GM21423 (cell line): ENCODE results near the gene PRSS22.

Experiments
- ATAC-seq: cut with Tn5 transposase; IDR thresholded peaks from one replicate; pipeline ENCODE4 v1.9.1; 2021; ENCODE audit warnings: mild to moderate bottlenecking, moderate library complexity; ENCODE audit not compliant: unreplicated experiment

The PRSS22 gene

GRCh38 chr16:2829501-2830354, 28.2 kb downstream of the PRSS22 start, which contains the start of gene ZG16B:
TSS of gene ZG16B (plus strand) at chr16:2830303. CDS start at chr16:2830442, 139 bp downstream.
- no peak for ATAC-seq

GRCh38 chr16:2828876-2829430, 29.0 kb downstream of the PRSS22 start:
- ATAC-seq = no peak

GRCh38 chr16:2828521-2828840, 29.5 kb downstream of the PRSS22 start:
- ATAC-seq = no peak

- ATAC-seq = no peak
Measured at GRCh38 chr16:2827831-2828520, 30.0 kb downstream of the PRSS22 start.

- ATAC-seq = no peak
Measured at GRCh38 chr16:2827374-2827791, 30.6 kb downstream of the PRSS22 start.

GRCh38 chr16:2826591-2827373, 31.2 kb downstream of the PRSS22 start:
- ATAC-seq = no peak

DNA sequence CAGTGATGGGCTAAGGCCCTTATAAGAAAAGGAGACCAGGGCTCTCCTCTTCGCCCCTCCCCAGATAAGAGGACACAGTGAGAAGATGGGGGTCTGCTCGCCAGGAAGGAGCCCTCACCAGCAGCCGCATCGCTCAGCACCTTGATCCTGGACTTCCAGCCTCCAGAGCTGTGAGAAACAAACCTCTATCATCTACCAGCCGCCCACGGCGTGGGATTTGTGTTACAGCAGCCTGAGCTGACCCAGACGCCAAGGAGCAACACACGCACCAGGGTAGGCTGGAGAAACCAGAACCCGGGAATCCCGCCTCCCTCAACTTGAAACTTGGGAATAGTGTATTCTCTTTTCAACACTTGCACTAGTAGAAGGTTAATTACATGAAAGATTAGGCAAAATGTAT, 32.1 kb downstream of the PRSS22 start:
- ATAC-seq = no peak

- no peak for ATAC-seq
Measured at GRCh38 chr16:2825049-2825742, 32.8 kb downstream of the PRSS22 start.

- ATAC-seq = no peak
Measured at GRCh38 chr16:2824626-2825025, 33.3 kb downstream of the PRSS22 start.

DNA sequence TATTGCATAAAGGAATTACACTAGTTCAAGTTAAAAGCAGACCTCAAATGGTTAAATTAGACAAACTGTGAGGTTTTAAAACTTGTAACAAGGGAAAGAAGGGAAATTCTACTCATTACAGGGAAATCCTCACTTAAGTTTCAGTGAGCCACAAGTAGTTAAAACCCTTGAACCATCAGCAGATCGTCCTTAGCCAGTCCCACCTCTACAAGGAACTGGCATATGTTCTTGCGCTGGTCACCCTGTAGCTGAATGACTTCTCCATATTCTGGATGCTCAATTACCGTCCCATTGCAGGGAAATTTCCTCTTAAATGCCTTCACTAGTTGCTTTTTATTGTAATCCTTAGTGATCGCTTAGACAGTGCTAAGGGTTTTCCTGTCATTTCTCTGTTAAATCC, 35.5 kb downstream of the PRSS22 start:
- ATAC-seq = no peak

DNA sequence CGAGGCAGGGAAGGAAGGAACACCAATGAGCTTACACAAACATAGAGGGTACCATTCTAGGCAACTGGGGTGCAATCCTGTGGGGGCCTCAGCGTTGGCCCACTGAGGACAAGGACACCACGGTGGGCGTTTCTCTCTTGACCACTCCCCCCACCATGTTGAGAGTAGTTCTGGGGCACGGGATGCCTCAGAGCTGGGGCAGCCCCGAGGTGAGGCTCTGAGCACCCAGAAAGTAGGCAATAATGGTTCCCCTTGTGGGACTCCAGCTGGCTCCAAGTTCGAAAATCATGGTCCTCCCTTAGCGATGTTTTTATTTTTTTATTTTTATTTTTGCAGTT, 35.8 kb downstream of the PRSS22 start:
- no peak for ATAC-seq

DNA sequence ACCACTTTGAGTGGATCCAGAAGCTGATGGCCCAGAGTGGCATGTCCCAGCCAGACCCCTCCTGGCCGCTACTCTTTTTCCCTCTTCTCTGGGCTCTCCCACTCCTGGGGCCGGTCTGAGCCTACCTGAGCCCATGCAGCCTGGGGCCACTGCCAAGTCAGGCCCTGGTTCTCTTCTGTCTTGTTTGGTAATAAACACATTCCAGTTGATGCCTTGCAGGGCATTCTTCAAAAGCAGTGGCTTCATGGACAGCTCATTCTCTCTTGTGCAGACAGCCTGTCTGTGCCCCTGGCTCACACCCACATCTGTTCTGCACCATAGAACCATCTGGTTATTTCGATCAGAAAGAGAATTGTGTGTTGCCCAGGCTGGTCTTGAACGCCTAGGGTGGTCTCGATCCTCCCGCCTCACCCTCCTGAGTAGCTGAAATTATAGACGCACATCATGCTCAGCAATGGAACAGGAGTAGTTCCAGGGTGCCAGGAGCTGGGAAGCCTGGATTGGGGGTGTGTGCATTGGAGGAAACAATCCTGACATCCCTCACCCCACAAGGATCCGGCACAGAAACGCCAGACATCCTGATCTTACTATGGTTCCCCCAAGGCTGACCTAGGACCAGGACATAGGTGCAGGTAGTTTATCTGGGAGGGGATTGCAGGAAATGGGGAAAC, 36.3 kb downstream of the PRSS22 start:
- no peak for ATAC-seq

- no peak for ATAC-seq
Measured at GRCh38 chr16:2820836-2821486, 37.0 kb downstream of the PRSS22 start.

DNA sequence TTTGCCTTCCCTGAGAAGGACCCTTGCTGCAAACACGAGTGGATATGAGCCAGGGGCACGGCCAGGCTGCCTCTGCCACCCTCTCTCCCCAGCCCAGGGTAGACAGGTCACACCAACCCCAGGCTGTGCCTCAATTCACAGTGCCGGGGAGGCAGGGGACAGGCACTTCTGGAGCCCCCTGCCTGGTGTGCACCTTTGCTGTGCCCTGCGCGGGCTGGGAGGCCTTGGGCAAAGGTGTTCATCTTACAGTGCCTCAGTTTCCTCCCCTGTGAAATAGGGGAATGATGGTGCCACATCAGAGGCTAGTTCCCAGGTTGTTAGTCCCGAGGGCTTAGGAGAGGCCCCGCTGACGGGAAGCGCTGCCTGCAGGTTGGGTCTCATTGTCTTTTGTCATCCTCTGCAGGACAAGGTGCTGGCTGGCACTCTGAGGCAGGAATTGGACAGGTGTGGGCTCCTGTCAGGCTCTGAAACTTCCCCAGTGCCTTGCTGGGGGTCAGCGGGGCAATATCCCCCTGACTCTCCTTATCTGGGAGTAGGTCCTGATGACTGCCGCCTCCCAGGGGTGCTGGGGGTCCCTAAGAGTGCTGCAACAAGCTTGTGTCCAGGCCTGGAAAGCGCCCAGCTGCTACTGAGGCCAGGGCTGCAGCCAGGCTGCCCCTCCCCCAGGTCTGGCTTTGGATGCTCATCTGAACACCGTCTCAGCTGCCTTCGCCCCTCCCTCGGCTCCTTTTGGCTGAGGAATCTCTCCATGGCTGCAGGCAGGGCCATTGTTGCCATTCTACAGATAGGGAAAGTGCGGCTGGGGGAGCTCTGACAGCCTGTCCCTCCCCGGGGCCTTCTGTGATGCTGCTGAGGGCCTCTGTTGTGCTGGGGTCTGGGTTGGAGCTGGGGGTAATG, 37.8 kb downstream of the PRSS22 start:
- ATAC-seq = no peak

GRCh38 chr16:2819179-2819938, 38.6 kb downstream of the PRSS22 start:
- no peak for ATAC-seq

GRCh38 chr16:2818272-2818876, 39.6 kb downstream of the PRSS22 start:
- no peak for ATAC-seq
